Hepatocyte (in vitro differentiated cells): ENCODE results near the gene SPR. TPM values are rescaled to one million over a fixed set of nuclear protein-coding genes. Genes with fewer than 3 reads are reported as not detected.
A peak's percentile ranks its signal among the peaks of the same experiment; 100 is the strongest.

Experiments
- DNase-seq: peaks from one replicate; pipeline ENCODE4 v3.0.0-alpha.2; 2016; ENCODE audit warnings: low spot score
- H2AFZ ChIP-seq: fragments of 200-600 bp; sonication (generic); 2 replicates; pipeline ENCODE4 v1.6.0; 2016; ENCODE audit warnings: antibody characterized with exemption, mild to moderate bottlenecking
- H3K27ac ChIP-seq: fragments of 200-600 bp; sonication (generic); 2 replicates; pipeline ENCODE4 v1.5.1; 2016; ENCODE audit warnings: mild to moderate bottlenecking
- H3K27me3 ChIP-seq: fragments of 200-600 bp; sonication (generic); 2 replicates; pipeline ENCODE4 v1.6.1; 2016
- H3K36me3 ChIP-seq: fragments of 200-600 bp; sonication (generic); replicated peaks from 2 replicates; pipeline ENCODE4 v1.5.1; 2016; ENCODE audit warnings: low read depth; ENCODE audit not compliant: insufficient read depth
- H3K4me1 ChIP-seq: fragments of 200-600 bp; sonication (generic); 2 replicates; pipeline ENCODE4 v1.5.1; 2016; ENCODE audit warnings: mild to moderate bottlenecking, moderate library complexity; ENCODE audit not compliant: insufficient read depth
- H3K4me2 ChIP-seq: fragments of 200-600 bp; sonication (generic); 2 replicates; pipeline ENCODE4 v1.6.0; 2016
- H3K4me3 ChIP-seq: fragments of 200-600 bp; sonication (generic); 2 replicates; pipeline ENCODE4 v1.5.1; 2016; ENCODE audit warnings: mild to moderate bottlenecking
- H3K79me2 ChIP-seq: fragments of 200-600 bp; sonication (generic); 2 replicates; pipeline ENCODE4 v1.6.0; 2017; ENCODE audit warnings: mild to moderate bottlenecking
- H3K9me2 ChIP-seq: fragments of 200-600 bp; sonication (generic); replicated peaks from 2 replicates; pipeline ENCODE4 v1.6.0; 2017; ENCODE audit warnings: mild to moderate bottlenecking; ENCODE audit not compliant: insufficient read depth
- H3K9me3 ChIP-seq: fragments of 200-600 bp; sonication (generic); 2 replicates; pipeline ENCODE4 v1.5.1; 2016; ENCODE audit warnings: low read depth, mild to moderate bottlenecking
- H4K20me1 ChIP-seq: fragments of 200-600 bp; sonication (generic); 2 replicates; pipeline ENCODE4 v1.6.0; 2016; ENCODE audit warnings: mild to moderate bottlenecking; ENCODE audit not compliant: insufficient read depth, poor library complexity, severe bottlenecking
- EZH2 ChIP-seq: fragments of 200-600 bp; sonication (generic); IDR thresholded peaks from 2 replicates; pipeline ENCODE4 v1.6.1; 2016; ENCODE audit warnings: antibody characterized with exemption, mild to moderate bottlenecking, borderline replicate concordance
- EZH2phosphoT487 ChIP-seq: fragments of 200-600 bp; sonication (generic); IDR thresholded peaks from one replicate; pipeline ENCODE4 v1.6.1; 2018; ENCODE audit warnings: antibody characterized with exemption, mild to moderate bottlenecking, low read depth, moderate library complexity; ENCODE audit not compliant: unreplicated experiment, severe bottlenecking
- WGBS: methylation state at CpG from one replicate; pipeline ENCODE4 v1.1.6; 2016; ENCODE audit warnings: low lambda C conversion rate; ENCODE audit errors: missing lambda C conversion rate; 5-methylcytosine and 5-hydroxymethylcytosine counted together
- polyA plus RNA-seq: library from polyadenylated mRNA; unstranded; fragments of >200 nt; fragmentation: Nextera tagmentation; extraction: Ambion mirVana; gene quantifications from 2 replicates; pipeline ENCODE4 v1.2.1, GENCODE V29; 2016
- total RNA-seq: library from RNA; depleted of rRNA; stranded (reverse); fragments of >200 nt; gene quantifications from 2 replicates; pipeline ENCODE4 v1.2.3, GENCODE V29; 2014
- TF ChIP-seq, protein P1 (sequence below): fragments of 200-600 bp; sonication (generic); IDR thresholded peaks from 2 replicates; pipeline ENCODE4 v1.5.1; 2016; ENCODE audit warnings: antibody characterized with exemption, mild to moderate bottlenecking; ENCODE audit not compliant: poor library complexity

Gene SPR
- total and polyA plus RNA-seq, 2 experiments from 2014 or later = 44.8 to 63.3 TPM

GRCh38 chr2:72862239-72862988 is 24.8 kb upstream of the SPR start:
- Histone ChIP-seq H3K79me2 (no peaks in the 10 kb centered on the region), H3K27ac (no peak overlapping the region), H3K27me3 (peaks cover 12% of the 10 kb centered on the region), H3K36me3 (no peaks in the 10 kb centered on the region), H3K4me1 (no peaks in the 10 kb centered on the region), H3K4me2 (peak overlapping the region; percentile 81), H4K20me1 (no peaks in the 10 kb centered on the region), H2AFZ (peak overlapping the region; percentile 39), H3K9me2 (no peaks in the 10 kb centered on the region), H3K9me3 (no peaks in the 10 kb centered on the region), H3K4me3 (no peak overlapping the region)
- WGBS = 5% methylated on average over 31 of the region's 33 CpGs
- DNase-seq = peak; percentile 94
- TF ChIP-seq, protein P1, sequence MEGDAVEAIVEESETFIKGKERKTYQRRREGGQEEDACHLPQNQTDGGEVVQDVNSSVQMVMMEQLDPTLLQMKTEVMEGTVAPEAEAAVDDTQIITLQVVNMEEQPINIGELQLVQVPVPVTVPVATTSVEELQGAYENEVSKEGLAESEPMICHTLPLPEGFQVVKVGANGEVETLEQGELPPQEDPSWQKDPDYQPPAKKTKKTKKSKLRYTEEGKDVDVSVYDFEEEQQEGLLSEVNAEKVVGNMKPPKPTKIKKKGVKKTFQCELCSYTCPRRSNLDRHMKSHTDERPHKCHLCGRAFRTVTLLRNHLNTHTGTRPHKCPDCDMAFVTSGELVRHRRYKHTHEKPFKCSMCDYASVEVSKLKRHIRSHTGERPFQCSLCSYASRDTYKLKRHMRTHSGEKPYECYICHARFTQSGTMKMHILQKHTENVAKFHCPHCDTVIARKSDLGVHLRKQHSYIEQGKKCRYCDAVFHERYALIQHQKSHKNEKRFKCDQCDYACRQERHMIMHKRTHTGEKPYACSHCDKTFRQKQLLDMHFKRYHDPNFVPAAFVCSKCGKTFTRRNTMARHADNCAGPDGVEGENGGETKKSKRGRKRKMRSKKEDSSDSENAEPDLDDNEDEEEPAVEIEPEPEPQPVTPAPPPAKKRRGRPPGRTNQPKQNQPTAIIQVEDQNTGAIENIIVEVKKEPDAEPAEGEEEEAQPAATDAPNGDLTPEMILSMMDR = peak; percentile 99
- no peak for TF ChIP-seq EZH2
- no peak for TF ChIP-seq EZH2phosphoT487

GRCh38 chr2:72863046-72863445 is 24.2 kb upstream of the SPR start:
- no peak for DNase-seq

GRCh38 chr2:72864500-72864899 is 22.7 kb upstream of the SPR start:
- TF ChIP-seq EZH2 (no peak), EZH2phosphoT487 (no peak)
- TF ChIP-seq, protein P1 = no peak
- Histone ChIP-seq H3K4me3 (no peak overlapping the region), H3K27me3 (peaks cover 12% of the 10 kb centered on the region), H3K27ac (no peak overlapping the region), H3K4me1 (no peaks in the 10 kb centered on the region), H3K4me2 (no peak overlapping the region), H3K79me2 (no peaks in the 10 kb centered on the region), H3K9me3 (no peaks in the 10 kb centered on the region), H3K36me3 (no peaks in the 10 kb centered on the region), H4K20me1 (no peaks in the 10 kb centered on the region), H3K9me2 (no peaks in the 10 kb centered on the region), H2AFZ (no peak overlapping the region)
- no peak for DNase-seq
- 45% methylated on average over 2 of the region's 2 CpGs for WGBS

More at GRCh38 chr2:72863046-72863445, 24.2 kb upstream of the SPR start:
- H3K9me3 ChIP-seq = no peaks in the 10 kb centered on the region
- peak overlapping the region; percentile 81 for H3K4me2 ChIP-seq
- H3K27ac ChIP-seq = no peak overlapping the region
- WGBS = 54% methylated on average over 13 of the region's 13 CpGs
- H3K4me3 ChIP-seq = no peak overlapping the region
- TF ChIP-seq EZH2 (no peak), EZH2phosphoT487 (no peak)
- TF ChIP-seq, protein P1 = no peak
- H3K79me2 ChIP-seq = no peaks in the 10 kb centered on the region
- H2AFZ ChIP-seq = no peak overlapping the region
- H3K36me3 ChIP-seq = no peaks in the 10 kb centered on the region
- H4K20me1 ChIP-seq = no peaks in the 10 kb centered on the region
- no peaks in the 10 kb centered on the region for H3K4me1 ChIP-seq
- no peaks in the 10 kb centered on the region for H3K9me2 ChIP-seq
- H3K27me3 ChIP-seq = peaks cover 12% of the 10 kb centered on the region
